GM18520 (cell line): Measurements from ENCODE around the gene ORC5.
A peak's percentile ranks its signal among the peaks of the same experiment; 100 is the strongest.
"Not testable (repeated sequence)": the region's sequence is repeated elsewhere in the genome, so short reads cannot be mapped to it uniquely, and the experiment has no call there.

Source experiments
- ATAC-seq: cut with Tn5 transposase; IDR thresholded peaks from one replicate; pipeline ENCODE4 v1.9.1; 2021; ENCODE audit not compliant: unreplicated experiment

The ORC5 gene

DNA sequence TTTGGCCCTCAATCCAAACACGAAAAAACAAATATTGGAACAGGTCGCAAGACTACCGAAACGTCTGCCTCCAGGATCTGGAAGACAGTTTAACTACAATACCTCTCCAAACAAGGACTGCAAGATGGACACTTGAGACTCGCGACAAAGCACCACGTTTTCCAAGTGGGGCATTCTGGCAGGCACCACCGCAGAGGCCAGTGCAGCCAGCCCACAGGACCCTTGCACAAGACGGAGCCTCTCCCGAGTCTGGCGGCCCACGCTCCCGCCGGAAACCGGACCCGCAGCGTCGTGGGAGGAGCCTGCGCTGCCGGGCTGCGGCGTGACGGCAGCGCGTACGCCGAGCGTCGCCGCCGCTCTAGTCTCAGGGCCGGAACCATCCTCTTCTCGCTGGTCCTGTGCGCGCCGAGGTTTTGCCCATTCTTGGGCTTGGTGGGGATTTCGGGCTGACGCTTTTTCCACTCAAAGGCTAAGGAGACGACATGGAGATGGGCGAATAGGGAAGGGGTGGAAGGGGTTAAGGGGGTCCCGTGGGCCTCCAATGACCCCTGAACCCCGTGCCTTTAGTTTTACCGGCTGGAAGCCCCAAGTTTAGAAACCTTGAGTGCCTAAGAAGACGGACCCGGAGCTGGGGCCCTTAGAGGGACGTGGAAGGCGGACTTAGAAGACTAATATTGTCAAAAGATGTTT lies at the start of gene ORC5:
ORC5 (minus strand) TSS at position 283 of the 690 bp plus-strand sequence; CDS start at position 174, 109 bp downstream.
- ATAC-seq: peak; percentile 99

- no peak for ATAC-seq
These were observed 47.8 kb upstream of the ORC5 start for GRCh38 chr7:104255616-104256015.

- no peak for ATAC-seq
These were observed 47.4 kb upstream of the ORC5 start for GRCh38 chr7:104255194-104255593.

DNA sequence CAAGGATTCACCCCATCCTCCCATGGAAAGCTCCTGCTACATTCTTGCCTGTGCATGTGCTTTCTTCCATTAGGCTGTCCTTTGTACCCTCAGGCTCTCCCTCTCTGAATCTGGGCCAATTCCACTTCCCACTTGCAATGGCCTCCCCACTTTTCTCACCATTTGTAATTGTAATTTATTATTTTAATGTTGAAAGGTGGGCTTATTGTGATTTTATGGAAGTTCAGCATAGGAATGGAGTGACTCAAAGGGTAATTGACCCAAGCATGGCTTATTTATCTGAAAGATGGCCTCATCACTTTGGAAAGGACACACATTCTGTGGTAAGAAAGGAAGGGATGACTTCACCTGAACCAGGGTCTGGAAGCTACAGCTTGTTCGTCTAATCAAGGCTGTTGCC lies 46.9 kb upstream of the ORC5 start:
- ATAC-seq: no peak

DNA sequence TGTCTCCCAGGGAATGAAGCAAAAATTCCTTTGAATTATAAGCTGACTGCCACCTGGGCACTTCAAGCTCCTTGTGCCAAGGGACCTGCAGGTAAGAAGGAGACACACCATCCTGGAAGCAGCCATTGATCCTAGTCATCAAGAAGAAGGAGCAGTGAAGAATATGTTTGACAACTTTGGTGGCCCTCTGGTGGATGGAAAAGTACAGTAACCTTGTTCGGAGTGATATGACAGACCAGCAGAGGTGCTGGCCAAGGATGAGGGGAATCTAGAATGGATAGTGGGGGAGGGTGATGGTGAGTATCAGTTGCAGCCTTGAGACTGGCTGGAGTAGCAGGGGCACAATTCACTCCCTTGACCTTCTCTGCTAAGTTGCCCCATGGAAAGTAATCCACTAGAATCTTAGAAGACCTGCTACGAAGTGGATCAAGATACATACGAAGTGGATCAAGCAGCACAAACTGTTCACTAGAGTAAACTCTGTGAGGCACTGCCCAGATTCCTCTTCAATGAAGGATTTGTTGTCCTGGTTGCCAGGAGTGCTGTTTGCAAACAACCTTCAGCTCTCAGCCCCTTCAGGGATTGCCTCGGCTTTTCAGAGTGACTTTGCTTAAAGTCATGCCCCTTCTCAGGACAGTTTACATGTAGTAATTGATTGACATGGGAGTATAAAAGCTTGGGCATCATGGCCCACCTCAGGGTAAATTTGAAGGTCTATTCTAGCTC lies 44.8 kb upstream of the ORC5 start:
- no peak for ATAC-seq

- no peak for ATAC-seq
These were observed 34.8 kb upstream of the ORC5 start for GRCh38 chr7:104242638-104243037.

GRCh38 chr7:104241538-104242209 lies 33.9 kb upstream of the ORC5 start:
- ATAC-seq: no peak

- ATAC-seq: no peak
These were observed 33.3 kb upstream of the ORC5 start for GRCh38 chr7:104241135-104241534.

- no peak for ATAC-seq
These were observed 32.6 kb upstream of the ORC5 start for GRCh38 chr7:104240401-104240800.

GRCh38 chr7:104234990-104235389 lies 27.2 kb upstream of the ORC5 start:
- ATAC-seq: not testable (repeated sequence)

DNA sequence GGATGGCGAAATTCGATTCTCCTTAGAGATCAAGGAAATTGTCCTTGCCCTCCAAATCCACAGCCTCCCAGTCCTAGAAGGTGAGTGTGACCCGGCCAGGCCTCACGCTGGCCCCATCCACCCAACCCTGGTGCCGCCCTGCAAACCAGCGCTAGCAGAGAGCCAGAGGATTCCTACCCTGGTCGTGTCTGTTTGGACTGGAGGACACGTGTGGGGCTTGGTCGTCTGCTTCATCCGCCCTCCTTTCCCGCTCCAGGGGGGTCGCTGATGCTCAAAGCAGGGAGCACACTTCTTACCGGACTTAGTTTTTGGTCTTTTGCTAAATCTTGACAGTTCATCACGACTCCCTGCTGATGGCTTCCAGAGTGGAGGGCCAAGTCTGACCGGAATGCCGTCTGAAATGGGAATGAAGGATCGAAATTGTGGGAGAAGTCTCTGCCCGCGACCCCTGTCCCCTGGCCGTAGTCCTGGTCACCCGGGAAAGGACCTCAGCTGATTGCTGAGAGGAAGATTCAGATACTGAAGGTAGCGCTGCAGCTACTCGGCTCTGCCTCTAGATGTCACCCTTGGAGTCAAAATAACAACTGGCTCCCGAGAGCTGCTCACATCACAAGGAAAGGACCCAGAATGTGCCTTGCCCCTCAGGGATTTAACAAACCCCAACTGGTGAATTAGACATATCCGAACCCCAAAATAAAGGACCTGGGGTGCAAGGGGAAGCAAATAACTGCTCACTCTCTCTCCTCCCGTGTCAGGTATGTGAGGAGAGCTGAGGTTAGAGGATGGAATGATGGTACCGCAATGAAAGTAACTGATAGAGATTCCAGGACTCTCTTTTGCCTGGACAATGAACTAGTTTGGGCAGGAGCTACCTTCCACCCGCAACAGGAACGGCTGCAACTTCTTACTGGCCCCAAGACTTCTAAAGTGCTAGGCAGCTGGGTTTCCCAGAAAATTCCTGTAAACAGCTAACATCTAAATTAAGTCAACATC lies 23.5 kb upstream of the ORC5 start:
- no peak for ATAC-seq

DNA sequence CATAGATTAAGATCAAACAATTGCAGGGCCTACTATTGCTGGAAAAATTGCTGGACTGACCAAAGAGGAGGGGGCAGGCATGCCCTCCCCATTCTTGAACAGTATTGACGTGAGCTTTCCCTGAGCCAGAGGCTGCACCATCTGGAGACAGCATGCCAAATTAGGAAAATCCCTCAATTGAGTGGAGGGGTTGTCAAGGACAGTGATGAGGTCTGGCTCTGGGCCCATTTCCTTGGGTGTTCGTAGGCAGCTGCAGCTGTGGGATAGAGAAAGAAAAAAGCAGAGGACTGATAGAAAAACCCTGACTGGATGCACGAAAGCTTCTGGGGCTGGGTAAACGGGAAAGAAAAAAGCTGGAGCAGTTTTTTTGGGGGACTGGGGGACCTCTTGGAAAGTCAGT lies 22.8 kb upstream of the ORC5 start:
- ATAC-seq: no peak

DNA sequence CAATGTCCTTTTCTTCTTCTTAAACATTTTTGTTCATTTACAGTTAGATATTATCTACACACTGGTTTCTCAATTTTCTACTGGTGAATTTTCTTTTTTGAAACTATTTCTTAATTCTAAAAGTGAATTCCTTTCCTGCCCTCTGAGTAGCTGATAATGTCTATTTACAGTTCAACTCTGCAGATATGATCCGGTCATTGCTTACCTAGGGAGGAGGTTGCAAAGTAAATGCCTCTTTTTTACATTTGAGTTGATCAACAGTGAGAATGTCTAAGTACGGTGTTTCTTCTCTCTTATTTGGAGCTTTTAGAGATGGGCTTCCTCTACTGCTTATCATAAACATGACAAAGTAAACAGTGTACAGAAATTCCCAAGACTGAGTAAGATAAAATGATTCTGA lies 20.6 kb upstream of the ORC5 start:
- ATAC-seq: no peak

DNA sequence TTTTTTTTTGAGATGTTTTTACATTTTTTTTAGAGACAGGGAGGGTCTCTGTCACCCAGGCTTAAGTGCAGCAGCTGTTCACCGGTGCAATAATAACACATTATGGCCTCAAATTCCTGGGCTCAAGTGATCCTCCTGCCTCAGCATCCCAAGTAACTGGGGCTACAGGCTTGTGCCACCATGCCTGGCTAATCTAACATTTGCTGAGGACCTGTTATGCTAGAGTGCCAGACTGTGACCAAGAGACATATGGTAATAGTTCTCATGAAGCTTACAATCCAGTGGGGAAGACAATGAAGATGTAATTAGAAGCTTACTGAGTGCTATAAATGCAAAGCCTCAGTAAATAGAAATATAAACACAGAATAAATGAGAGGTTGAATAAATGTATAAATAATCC lies 17.6 kb upstream of the ORC5 start:
- ATAC-seq: no peak

DNA sequence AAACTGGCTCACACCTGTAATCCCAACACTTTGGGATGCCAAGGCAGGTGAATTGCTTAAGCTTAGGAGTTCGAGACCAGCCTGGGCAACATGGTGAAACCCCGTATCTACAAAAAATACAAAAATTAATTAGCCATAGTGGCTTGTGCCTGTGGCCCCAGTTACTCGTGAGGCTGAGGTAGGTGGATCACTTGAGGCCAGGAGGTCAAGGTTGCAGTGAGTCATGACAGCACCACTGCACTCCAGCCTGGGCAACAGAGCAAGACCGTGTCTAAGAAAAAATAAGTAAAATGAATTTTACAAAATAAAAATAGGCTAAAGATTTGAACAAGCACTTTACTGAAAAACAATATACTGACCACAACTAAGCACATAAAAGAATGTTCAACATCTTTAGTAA lies 9.8 kb upstream of the ORC5 start:
- no peak for ATAC-seq

DNA sequence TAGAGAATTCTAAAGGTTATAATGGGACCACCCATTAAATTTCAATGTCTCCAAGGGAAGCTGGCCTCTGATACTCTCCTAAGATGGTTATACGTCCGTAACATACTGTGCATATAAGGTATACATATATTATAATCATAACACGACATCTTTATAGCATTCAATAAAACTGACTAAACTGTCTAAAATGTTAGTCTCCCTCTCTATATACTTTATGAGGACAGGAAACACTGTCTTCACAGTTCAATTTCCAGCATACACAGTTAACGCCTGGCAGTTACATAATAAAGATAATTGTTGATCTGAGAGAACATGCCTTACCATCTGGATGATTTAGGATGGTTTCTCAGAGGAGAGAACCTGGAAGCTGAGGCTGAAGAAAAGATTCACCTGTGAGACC lies 1.2 kb upstream of the ORC5 start:
- no peak for ATAC-seq

GRCh38 chr7:104208421-104208780 lies 588 bp upstream of the ORC5 start:
- no peak for ATAC-seq

DNA sequence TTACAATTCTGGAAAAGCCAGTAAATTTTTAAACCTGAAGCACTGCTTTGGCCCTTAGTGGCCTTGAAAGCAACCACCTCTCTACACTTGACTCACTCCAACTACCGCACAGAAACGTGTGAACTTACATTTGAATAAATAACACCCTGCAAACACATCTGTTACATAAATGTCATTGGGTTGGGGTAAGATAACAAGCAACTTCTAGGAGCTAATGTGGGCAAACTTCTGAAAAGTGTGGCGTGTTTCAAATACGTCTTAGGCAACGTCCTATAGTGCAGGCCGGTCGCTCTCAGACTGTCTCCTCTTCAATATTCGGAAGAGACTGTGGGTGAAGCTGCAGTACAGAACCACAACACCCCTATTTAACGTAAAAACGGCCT lies 474 bp downstream of the ORC5 start:
- ATAC-seq: peak; percentile 23

GRCh38 chr7:104206841-104207240 lies 972 bp downstream of the ORC5 start:
- ATAC-seq: no peak

DNA sequence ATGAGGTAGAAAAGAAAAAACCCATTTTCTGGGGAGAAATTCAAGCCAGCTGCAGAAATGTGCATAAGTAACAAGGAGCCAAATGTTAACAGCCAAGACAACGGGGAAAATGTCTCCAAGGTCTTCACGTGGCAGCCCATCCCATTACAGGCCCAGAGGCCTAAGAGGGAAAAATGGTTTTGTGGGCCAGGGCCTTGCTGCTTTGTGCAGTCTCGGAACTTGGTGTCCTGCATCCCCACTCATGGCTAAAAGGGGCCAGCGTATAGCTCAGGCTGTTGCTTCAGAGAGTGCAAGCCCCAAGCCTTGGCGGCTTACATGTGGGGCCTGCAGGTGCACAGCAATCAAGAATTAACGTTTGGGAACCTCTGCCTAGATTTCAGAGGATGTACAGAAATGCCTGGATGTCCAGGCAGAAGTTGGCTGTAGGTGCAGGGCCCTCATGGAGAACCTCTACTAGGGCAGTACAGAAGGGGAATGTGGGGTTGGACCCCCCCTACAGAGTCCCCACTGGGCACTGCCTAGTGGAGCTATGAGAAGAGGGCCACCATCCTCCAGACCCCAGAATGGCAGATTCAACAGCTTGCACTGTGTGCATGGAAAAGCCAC lies 9.0 kb downstream of the ORC5 start:
- ATAC-seq: no peak

DNA sequence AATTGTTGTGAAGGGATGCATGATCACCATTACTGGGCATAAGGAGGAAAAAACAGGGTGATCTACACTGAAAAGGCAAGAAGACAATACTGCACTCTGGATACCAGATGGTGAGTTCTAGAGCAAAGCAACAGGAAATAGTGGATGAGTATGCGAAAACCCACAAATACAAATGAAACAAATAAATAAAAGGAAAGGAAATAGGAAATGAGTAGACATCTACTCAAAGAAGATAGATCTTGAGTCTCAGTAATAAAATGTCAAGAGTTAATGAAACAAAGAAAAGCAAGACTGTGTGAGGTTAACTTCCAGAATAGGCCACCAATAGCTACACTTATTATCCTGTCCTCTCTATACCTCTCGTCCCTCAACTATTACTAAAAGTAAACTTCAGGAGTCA lies 11.7 kb downstream of the ORC5 start:
- no peak for ATAC-seq
